Right lung (tissue), 5 donors: ENCODE results near the gene PSMD1. TPM values are rescaled to one million over a fixed set of nuclear protein-coding genes. Genes with fewer than 3 reads are reported as not detected.
A peak's percentile ranks its signal among the peaks of the same experiment; 100 is the strongest.

Source experiments
- DNase-seq, 2 donors: peaks; one replicate each; pipeline ENCODE4 v3.0.0-alpha.2; 2013
- polyA plus RNA-seq, 5 donors: library from polyadenylated mRNA; unstranded; fragments of 120-200 nt; gene quantifications; one replicate each; pipeline versions ENCODE4 v1.2.1 to v1.2.3, GENCODE V29; 2013; ENCODE audit warnings: inconsistent platforms in 1 of 5, low replicate concordance in 1 of 5; ENCODE audit not compliant: insufficient read length in 5 of 5, insufficient read depth in 1 of 5

PSMD1 gene
- polyA plus RNA-seq, 5 donors = 73.2 to 80.3 (median 75.9) TPM

- DNase-seq = no peak
Observed at GRCh38 chr2:231203087-231203486, 146.4 kb downstream of the PSMD1 start.

- no peak for DNase-seq
Observed at GRCh38 chr2:231204146-231204545, 147.5 kb downstream of the PSMD1 start.

GRCh38 chr2:231204581-231204980 lies 147.9 kb downstream of the PSMD1 start:
- no peak for DNase-seq

GRCh38 chr2:231207734-231208133 lies 151.1 kb downstream of the PSMD1 start:
- DNase-seq = no peak

GRCh38 chr2:231210782-231211181 lies 154.1 kb downstream of the PSMD1 start:
- no peak for DNase-seq

GRCh38 chr2:231211486-231211885 lies 154.8 kb downstream of the PSMD1 start:
- DNase-seq = peak in 1 of 2 donors; percentile 30

GRCh38 chr2:231212329-231212845 lies 155.7 kb downstream of the PSMD1 start:
- DNase-seq = no peak

- no peak for DNase-seq
Observed at GRCh38 chr2:231213931-231214642, 157.4 kb downstream of the PSMD1 start.

GRCh38 chr2:231218366-231218765 lies 161.7 kb downstream of the PSMD1 start:
- DNase-seq = no peak

GRCh38 chr2:231219289-231219688 lies 162.6 kb downstream of the PSMD1 start:
- DNase-seq = no peak

GRCh38 chr2:231221761-231222160 lies 165.1 kb downstream of the PSMD1 start:
- no peak for DNase-seq

Other genes with a start within 250 kb of the PSMD1 start
- 100 to 1,000 TPM; 271 to 335 (median 284) TPM for gene ITM2C, start 191.9 kb upstream of the PSMD1 start, polyA plus RNA-seq
- under 1 TPM; 0.10 to 0.21 (median 0.17) TPM for gene GPR55, start 131.6 kb upstream of the PSMD1 start, polyA plus RNA-seq
- gene SPATA3, start 60.7 kb upstream of the PSMD1 start, polyA plus RNA-seq = not detected
- 1 to 10 TPM in 1 of 5 donors, under 1 TPM in 4; 0.27 to 1.6 (median 0.54) TPM for gene C2orf72, start 19.3 kb upstream of the PSMD1 start, polyA plus RNA-seq
- gene HTR2B, start 68.2 kb downstream of the PSMD1 start, polyA plus RNA-seq = under 1 TPM; 0.17 to 0.64 (median 0.46) TPM
- 10 to 100 TPM; 11.3 to 14.8 (median 12.9) TPM for gene ARMC9, start 141.8 kb downstream of the PSMD1 start, polyA plus RNA-seq